GM12874 (cell line): ENCODE measurements around the gene FUOM.

Experiments used
- TF ChIP-seq, protein P1 (sequence below): IDR thresholded peaks from 2 replicates; pipeline ENCODE4 v1.5.1; 2011; ENCODE audit warnings: low read depth, mild to moderate bottlenecking, control low read depth, low read length, moderate library complexity; ENCODE audit not compliant: insufficient read depth

The FUOM gene

DNA sequence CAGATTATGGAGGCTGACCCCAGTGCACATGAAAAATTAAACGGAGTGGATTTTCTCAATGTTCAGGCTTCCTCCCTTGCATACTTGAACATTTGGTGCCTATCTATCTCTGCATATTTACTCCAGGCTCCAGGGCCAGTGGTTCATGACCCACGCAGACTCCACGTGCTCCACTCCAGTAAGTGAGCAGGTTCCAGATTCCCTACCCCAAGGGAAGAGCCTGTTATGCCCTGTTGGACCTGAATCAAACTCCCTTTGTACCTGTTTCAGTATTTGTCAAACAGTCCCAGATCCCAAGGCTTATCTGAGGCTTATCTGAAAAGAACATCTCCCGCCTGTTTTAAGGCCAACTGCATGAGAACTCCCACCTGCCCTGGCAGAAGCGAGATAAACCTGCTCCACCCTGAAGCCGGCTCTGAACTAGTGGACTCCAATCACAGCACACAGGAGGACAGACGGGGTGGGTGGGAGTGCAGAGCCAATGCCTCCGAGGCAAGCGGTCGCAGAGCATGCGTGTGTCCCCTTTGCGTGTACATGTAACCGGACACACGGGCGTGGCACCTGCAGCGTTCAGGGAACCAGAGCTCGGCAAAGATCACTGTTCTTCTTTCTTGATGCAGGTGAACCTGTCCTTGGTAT is 2.3 kb upstream of the FUOM start:
- TF ChIP-seq, protein P1, sequence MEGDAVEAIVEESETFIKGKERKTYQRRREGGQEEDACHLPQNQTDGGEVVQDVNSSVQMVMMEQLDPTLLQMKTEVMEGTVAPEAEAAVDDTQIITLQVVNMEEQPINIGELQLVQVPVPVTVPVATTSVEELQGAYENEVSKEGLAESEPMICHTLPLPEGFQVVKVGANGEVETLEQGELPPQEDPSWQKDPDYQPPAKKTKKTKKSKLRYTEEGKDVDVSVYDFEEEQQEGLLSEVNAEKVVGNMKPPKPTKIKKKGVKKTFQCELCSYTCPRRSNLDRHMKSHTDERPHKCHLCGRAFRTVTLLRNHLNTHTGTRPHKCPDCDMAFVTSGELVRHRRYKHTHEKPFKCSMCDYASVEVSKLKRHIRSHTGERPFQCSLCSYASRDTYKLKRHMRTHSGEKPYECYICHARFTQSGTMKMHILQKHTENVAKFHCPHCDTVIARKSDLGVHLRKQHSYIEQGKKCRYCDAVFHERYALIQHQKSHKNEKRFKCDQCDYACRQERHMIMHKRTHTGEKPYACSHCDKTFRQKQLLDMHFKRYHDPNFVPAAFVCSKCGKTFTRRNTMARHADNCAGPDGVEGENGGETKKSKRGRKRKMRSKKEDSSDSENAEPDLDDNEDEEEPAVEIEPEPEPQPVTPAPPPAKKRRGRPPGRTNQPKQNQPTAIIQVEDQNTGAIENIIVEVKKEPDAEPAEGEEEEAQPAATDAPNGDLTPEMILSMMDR, result no peak

DNA sequence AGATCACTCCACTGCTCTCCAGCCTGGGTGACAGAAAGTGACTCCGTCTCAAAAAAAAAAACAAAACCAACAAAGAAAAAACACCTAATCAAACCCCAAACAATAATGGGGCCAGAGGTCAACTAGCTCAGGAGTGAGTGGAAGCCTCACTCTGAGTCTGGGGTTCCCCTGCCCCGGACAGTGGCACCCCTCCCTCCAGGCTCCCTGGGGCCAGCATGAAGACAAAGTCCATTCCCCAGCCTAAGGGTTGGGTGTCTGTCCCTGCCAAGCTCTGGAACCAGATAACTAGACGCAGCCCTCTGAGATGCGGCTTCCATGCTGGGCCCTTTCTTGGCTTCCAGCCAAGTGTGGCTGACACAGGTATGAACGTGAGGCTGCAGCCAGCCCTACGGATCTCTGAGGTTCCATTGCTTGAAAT is 1.7 kb upstream of the FUOM start:
- TF ChIP-seq, protein P1, result no peak

DNA sequence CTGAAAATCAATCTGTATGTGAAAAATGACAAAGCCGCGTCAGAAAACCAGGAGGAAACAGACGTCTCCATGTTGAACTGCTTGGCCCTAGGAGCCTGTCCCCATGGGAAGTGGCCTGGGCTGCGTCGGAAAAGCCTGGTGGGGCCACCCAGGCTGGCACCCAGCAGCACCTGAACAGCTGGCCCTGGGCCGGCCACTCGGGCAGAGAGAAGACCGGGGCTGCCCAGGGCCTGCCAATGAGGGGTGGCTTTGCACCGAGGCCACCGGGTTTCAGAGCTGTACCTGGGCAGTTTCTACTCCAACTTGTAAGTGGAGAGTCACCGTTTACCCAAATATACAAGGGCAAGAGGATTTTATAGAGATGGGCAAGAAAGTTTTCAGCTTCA is 1.1 kb upstream of the FUOM start:
- TF ChIP-seq, protein P1, result no peak

DNA sequence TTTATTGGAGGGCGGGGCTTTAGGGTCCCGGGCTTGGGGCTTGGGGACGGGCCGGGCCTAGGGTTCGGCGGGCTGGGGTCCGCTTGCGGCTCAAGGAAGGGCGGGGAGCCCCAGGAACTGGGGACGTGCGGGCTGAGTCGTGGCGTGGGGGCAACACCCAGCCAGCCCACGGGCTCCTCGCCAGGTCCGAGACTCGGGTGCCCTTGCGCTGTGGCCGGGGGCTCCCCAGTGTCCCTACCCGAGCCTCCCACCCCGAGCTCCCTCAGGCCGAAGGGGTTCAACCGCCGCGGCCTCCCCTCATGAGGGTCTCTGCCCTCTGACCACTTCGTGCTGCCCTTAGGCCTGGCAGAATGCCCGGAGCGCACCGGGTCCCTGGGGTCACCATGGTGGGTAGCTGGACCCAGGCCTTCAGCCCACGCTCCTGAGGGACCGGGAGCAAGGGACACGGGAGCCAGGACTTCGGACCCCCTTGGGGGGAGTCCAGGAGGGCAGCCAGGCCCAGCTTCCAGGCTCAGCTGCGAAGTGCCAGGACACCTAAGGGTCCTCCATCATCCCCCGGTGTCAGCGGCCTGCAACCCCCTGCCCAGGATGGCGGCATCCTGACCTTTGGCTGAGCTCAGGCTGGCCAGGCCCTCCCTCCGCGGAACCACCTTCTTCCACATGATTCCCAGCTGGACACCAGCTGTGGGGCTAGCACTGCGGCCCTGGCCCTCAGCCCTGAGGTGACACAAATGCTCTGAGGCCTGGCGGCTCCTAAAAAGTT is 524 bp upstream of the FUOM start:
- TF ChIP-seq, protein P1, result no peak

DNA sequence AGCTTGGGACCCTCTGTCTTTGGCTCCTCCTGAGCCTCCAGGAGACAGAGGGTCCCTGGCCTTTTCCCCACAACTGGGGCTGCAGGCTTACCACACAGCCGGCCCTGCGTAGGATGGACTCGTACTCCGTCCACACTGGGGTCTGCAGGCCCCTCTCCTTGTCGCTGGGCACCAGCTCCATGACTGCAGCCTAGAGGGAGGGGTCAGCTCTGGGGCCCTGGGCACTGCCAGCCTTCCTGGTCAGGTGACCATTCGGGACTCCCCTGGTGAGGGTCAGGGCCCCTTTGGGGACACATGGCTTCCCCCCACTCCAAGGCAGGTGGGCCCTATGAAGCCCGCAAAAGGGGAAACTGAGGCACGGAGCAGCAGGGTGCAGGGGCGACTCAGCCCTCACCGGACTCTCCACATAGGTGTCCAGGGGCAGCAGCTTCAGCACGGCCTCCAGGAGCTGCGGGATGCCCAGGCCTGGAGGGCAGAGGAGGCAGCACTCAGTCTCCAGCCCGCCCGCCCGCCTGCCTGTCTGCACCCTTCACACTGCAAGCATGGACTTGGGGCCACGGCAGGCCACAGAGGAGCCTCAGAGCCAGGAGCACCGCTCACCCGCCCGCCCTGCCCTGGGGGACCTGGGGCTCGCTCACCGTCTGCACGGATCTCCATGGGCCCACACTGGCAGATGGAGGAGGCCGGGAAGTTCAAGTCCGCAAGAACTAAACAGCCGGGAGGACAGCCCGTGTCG is 1.1 kb downstream of the FUOM start:
- TF ChIP-seq, protein P1, result no peak

DNA sequence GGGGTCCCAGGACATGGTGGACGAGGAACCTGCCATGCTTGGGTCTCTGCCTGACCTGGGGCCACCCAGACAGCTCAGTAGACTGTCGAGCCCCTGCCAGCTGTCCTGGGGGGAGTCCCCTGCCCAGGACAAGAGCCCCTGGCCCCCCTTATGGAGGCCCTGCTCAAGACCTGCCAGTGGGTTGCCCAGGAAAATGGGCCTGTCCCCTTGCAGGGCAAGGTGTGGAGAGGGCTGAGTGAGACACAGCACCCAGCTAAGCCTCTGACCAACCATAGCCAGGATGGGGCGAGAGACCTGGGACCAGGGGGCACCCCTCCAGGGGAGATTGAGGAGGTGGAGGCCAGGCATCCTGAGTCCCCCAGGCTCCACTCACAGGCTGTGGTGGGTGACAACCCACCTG is 1.8 kb downstream of the FUOM start:
- TF ChIP-seq, protein P1, result no peak

DNA sequence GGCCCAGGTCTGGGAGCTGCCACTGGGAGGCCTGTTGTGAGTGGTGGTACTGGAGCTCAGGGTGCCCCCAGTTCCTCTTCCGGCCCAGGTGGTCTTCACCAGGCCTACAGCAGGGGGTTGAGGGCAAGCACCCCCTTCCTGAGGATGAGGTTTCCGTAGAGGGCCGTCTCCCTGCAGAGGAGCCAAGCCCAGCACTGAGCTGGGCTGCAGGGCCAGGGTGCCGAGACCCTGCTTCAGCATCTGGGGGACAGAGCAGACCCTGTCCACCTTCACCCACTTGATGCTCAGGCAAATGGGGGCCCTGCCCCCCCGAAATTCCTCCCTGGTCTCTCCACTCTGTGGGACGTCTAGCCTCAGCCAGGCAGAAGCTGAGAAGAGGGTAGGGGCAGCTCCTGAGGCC is 2.6 kb downstream of the FUOM start:
- TF ChIP-seq, protein P1, result no peak
